Fibroblast of upper back skin (primary cell): ENCODE measurements around the gene CCT6B.
A peak's percentile ranks its signal among the peaks of the same experiment; 100 is the strongest.
"Not testable (repeated sequence)": the region's sequence is repeated elsewhere in the genome, so short reads cannot be mapped to it uniquely, and the experiment has no call there.

ENCODE experiments used
- DNase-seq: peaks from one replicate; pipeline ENCODE4 v3.0.0-alpha.2; 2013

CCT6B gene

GRCh38 chr17:34979650-34980352, 18.5 kb upstream of the CCT6B start:
- peak; percentile 14 for DNase-seq

GRCh38 chr17:34979153-34979552, 17.9 kb upstream of the CCT6B start:
- DNase-seq = no peak

- DNase-seq = no peak
Measured at GRCh38 chr17:34974794-34975785, 13.8 kb upstream of the CCT6B start.

- DNase-seq = no peak
Measured at GRCh38 chr17:34974179-34974578, 12.9 kb upstream of the CCT6B start.

GRCh38 chr17:34958438-34958837, 2.8 kb downstream of the CCT6B start:
- DNase-seq = no peak

GRCh38 chr17:34950780-34951179, 10.5 kb downstream of the CCT6B start:
- DNase-seq = not testable (repeated sequence)

- no peak for DNase-seq
Measured at GRCh38 chr17:34930283-34930682, 31.0 kb downstream of the CCT6B start.

- no peak for DNase-seq
Measured at GRCh38 chr17:34926661-34927060, 34.6 kb downstream of the CCT6B start.

- DNase-seq = no peak
Measured at GRCh38 chr17:34920676-34921075, 40.6 kb downstream of the CCT6B start.

- no peak for DNase-seq
Measured at GRCh38 chr17:34917381-34917780, 43.9 kb downstream of the CCT6B start.

- DNase-seq = no peak
Measured at GRCh38 chr17:34916120-34916519, 45.1 kb downstream of the CCT6B start.

- DNase-seq = no peak
Measured at GRCh38 chr17:34913001-34913400, 48.3 kb downstream of the CCT6B start.

GRCh38 chr17:34909040-34909439, 52.2 kb downstream of the CCT6B start:
- DNase-seq = no peak

GRCh38 chr17:34902831-34903547, 58.3 kb downstream of the CCT6B start:
- no peak for DNase-seq

- DNase-seq = no peak
Measured at GRCh38 chr17:34899643-34900291, 61.5 kb downstream of the CCT6B start.

- no peak for DNase-seq
Measured at GRCh38 chr17:34895383-34895782, 65.9 kb downstream of the CCT6B start.

- no peak for DNase-seq
Measured at GRCh38 chr17:34894964-34895363, 66.3 kb downstream of the CCT6B start.

- DNase-seq = no peak
Measured at GRCh38 chr17:34892461-34893249, 68.6 kb downstream of the CCT6B start.

GRCh38 chr17:34886831-34887230, 74.4 kb downstream of the CCT6B start:
- no peak for DNase-seq

GRCh38 chr17:34885076-34885475, 76.2 kb downstream of the CCT6B start:
- DNase-seq = no peak

- DNase-seq = no peak
Measured at GRCh38 chr17:34884597-34884996, 76.7 kb downstream of the CCT6B start.
